NCI-H345 treated with DMSO at 0.1 percent for 48 hours (cell line): ENCODE measurements around the gene SYNJ2.
"Not testable (repeated sequence)": the region's sequence is repeated elsewhere in the genome, so short reads cannot be mapped to it uniquely, and the experiment has no call there.

Experiments used
- DNase-seq: peaks from one replicate; lab custom pipeline; 2025; ENCODE audit not compliant: unreplicated experiment; lab: John Stamatoyannopoulos, UW

Gene SYNJ2

GRCh38 chr6:157981395-157982101 is at the start of gene SYNJ2:
Gene SYNJ2 (plus strand): TSS chr6:157981863. CDS start chr6:157981962, 99 bp downstream.
- DNase-seq: peak; percentile 20

- DNase-seq: no peak
Observed at GRCh38 chr6:157935786-157936185, 45.9 kb upstream of the SYNJ2 start.

- no peak for DNase-seq
Observed at GRCh38 chr6:157937318-157937717, 44.3 kb upstream of the SYNJ2 start.

GRCh38 chr6:157937916-157938315 is 43.7 kb upstream of the SYNJ2 start:
- no peak for DNase-seq

GRCh38 chr6:157940375-157941036 is 41.2 kb upstream of the SYNJ2 start:
- not testable (repeated sequence) for DNase-seq

- no peak for DNase-seq
Observed at GRCh38 chr6:157941101-157941863, 40.4 kb upstream of the SYNJ2 start.

GRCh38 chr6:157942351-157942750 is 39.3 kb upstream of the SYNJ2 start:
- DNase-seq: no peak

- DNase-seq: no peak
Observed at GRCh38 chr6:157943249-157943963, 38.3 kb upstream of the SYNJ2 start.

GRCh38 chr6:157943964-157944283 is 37.7 kb upstream of the SYNJ2 start:
- DNase-seq: no peak

GRCh38 chr6:157944983-157945931 is 36.4 kb upstream of the SYNJ2 start:
- DNase-seq: no peak

- DNase-seq: no peak
Observed at GRCh38 chr6:157946053-157946617, 35.5 kb upstream of the SYNJ2 start.

GRCh38 chr6:157946865-157947532 is 34.7 kb upstream of the SYNJ2 start:
- no peak for DNase-seq

- DNase-seq: not testable (repeated sequence)
Observed at GRCh38 chr6:157950899-157951298, 30.8 kb upstream of the SYNJ2 start.

- DNase-seq: no peak
Observed at GRCh38 chr6:157951828-157952227, 29.8 kb upstream of the SYNJ2 start.

- no peak for DNase-seq
Observed at GRCh38 chr6:157952861-157953351, 28.8 kb upstream of the SYNJ2 start.

- DNase-seq: no peak
Observed at GRCh38 chr6:157953580-157954091, 28.0 kb upstream of the SYNJ2 start.

- DNase-seq: peak; percentile 32
Observed at GRCh38 chr6:157954150-157955117, 27.2 kb upstream of the SYNJ2 start.

- DNase-seq: no peak
Observed at GRCh38 chr6:157955675-157956074, 26.0 kb upstream of the SYNJ2 start.
